Metanephros (tissue), 2 donors: ENCODE measurements around the gene GAGE12E. TPM values are rescaled to one million over a fixed set of nuclear protein-coding genes. Genes with fewer than 3 reads are reported as not detected.

ENCODE experiments used
- small RNA-seq: library from RNA; depleted of rRNA; stranded (forward); fragments of <200 nt; gene quantifications from one replicate; pipeline ENCODE3, GENCODE V24; 2014; ENCODE audit warnings: low replicate concordance
- total RNA-seq: library from RNA; depleted of rRNA; stranded (reverse); fragments of >200 nt; gene quantifications from one replicate; pipeline ENCODE4 v1.2.3, GENCODE V29; 2014

Gene GAGE12E, protein sequence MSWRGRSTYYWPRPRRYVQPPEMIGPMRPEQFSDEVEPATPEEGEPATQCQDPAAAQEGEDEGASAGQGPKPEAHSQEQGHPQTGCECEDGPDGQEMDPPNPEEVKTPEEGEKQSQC
- not detected for total RNA-seq

DNA sequence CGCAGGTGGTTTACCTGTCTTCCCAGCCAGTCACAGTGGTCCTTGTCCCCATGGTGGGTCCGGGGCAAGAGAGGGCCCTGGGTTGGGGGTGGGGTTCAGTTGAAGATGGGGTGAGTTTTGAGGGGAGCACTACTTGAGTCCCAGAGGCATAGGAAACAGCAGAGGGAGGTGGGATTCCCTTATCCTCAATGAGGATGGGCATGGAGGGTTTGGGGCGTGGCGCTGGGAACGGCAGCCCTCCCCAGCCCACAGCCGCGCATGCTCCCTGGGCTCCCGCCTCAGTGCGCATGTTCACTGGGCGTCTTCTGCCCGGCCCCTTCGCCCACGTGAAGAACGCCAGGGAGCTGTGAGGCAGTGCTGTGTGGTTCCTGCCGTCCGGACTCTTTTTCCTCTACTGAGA lies at the start of gene GAGE12E:
TSS of gene GAGE12E (plus strand) at position 301 of the 400 bp plus-strand sequence. CDS start 1,155 bp downstream, outside the sequence.

DNA sequence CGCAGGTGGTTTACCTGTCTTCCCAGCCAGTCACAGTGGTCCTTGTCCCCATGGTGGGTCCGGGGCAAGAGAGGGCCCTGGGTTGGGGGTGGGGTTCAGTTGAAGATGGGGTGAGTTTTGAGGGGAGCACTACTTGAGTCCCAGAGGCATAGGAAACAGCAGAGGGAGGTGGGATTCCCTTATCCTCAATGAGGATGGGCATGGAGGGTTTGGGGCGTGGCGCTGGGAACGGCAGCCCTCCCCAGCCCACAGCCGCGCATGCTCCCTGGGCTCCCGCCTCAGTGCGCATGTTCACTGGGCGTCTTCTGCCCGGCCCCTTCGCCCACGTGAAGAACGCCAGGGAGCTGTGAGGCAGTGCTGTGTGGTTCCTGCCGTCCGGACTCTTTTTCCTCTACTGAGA lies 19.2 kb upstream of the GAGE12E start, which contains the start of gene GAGE12C:
TSS of gene GAGE12C (plus strand) at position 301 of the 400 bp plus-strand sequence. CDS start 1,155 bp downstream, outside the sequence.

DNA sequence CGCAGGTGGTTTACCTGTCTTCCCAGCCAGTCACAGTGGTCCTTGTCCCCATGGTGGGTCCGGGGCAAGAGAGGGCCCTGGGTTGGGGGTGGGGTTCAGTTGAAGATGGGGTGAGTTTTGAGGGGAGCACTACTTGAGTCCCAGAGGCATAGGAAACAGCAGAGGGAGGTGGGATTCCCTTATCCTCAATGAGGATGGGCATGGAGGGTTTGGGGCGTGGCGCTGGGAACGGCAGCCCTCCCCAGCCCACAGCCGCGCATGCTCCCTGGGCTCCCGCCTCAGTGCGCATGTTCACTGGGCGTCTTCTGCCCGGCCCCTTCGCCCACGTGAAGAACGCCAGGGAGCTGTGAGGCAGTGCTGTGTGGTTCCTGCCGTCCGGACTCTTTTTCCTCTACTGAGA lies 9.7 kb upstream of the GAGE12E start, which contains the start of gene GAGE12D:
TSS of gene GAGE12D (plus strand) at position 301 of the 400 bp plus-strand sequence. CDS start 1,155 bp downstream, outside the sequence.

DNA sequence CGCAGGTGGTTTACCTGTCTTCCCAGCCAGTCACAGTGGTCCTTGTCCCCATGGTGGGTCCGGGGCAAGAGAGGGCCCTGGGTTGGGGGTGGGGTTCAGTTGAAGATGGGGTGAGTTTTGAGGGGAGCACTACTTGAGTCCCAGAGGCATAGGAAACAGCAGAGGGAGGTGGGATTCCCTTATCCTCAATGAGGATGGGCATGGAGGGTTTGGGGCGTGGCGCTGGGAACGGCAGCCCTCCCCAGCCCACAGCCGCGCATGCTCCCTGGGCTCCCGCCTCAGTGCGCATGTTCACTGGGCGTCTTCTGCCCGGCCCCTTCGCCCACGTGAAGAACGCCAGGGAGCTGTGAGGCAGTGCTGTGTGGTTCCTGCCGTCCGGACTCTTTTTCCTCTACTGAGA lies 9.5 kb downstream of the GAGE12E start, which contains the start of gene GAGE12F:
TSS of gene GAGE12F (plus strand) at position 301 of the 400 bp plus-strand sequence. CDS start 1,155 bp downstream, outside the sequence.

DNA sequence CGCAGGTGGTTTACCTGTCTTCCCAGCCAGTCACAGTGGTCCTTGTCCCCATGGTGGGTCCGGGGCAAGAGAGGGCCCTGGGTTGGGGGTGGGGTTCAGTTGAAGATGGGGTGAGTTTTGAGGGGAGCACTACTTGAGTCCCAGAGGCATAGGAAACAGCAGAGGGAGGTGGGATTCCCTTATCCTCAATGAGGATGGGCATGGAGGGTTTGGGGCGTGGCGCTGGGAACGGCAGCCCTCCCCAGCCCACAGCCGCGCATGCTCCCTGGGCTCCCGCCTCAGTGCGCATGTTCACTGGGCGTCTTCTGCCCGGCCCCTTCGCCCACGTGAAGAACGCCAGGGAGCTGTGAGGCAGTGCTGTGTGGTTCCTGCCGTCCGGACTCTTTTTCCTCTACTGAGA lies 19.0 kb downstream of the GAGE12E start, which contains the start of gene GAGE12G:
TSS of gene GAGE12G (plus strand) at position 301 of the 400 bp plus-strand sequence. CDS start 1,155 bp downstream, outside the sequence.

DNA sequence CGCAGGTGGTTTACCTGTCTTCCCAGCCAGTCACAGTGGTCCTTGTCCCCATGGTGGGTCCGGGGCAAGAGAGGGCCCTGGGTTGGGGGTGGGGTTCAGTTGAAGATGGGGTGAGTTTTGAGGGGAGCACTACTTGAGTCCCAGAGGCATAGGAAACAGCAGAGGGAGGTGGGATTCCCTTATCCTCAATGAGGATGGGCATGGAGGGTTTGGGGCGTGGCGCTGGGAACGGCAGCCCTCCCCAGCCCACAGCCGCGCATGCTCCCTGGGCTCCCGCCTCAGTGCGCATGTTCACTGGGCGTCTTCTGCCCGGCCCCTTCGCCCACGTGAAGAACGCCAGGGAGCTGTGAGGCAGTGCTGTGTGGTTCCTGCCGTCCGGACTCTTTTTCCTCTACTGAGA lies 28.6 kb downstream of the GAGE12E start, which contains the start of gene GAGE12H:
TSS of gene GAGE12H (plus strand) at position 301 of the 400 bp plus-strand sequence. CDS start 1,155 bp downstream, outside the sequence.

DNA sequence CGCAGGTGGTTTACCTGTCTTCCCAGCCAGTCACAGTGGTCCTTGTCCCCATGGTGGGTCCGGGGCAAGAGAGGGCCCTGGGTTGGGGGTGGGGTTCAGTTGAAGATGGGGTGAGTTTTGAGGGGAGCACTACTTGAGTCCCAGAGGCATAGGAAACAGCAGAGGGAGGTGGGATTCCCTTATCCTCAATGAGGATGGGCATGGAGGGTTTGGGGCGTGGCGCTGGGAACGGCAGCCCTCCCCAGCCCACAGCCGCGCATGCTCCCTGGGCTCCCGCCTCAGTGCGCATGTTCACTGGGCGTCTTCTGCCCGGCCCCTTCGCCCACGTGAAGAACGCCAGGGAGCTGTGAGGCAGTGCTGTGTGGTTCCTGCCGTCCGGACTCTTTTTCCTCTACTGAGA lies 38.1 kb downstream of the GAGE12E start, which contains the start of gene GAGE2A:
TSS of gene GAGE2A (plus strand) at position 301 of the 400 bp plus-strand sequence. CDS start 1,155 bp downstream, outside the sequence.

DNA sequence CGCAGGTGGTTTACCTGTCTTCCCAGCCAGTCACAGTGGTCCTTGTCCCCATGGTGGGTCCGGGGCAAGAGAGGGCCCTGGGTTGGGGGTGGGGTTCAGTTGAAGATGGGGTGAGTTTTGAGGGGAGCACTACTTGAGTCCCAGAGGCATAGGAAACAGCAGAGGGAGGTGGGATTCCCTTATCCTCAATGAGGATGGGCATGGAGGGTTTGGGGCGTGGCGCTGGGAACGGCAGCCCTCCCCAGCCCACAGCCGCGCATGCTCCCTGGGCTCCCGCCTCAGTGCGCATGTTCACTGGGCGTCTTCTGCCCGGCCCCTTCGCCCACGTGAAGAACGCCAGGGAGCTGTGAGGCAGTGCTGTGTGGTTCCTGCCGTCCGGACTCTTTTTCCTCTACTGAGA lies 47.6 kb downstream of the GAGE12E start, which contains the start of gene GAGE1:
TSS of gene GAGE1 (plus strand) at position 301 of the 400 bp plus-strand sequence. CDS start 1,155 bp downstream, outside the sequence.

Small RNA genes within 50 kb of the gene (small RNA-seq; reads per million reads assigned to genes)
- not detected for gene GAGE12B

Other genes starting within 250 kb of the GAGE12E start
- gene GAGE10, start 247.6 kb upstream of the GAGE12E start, total RNA-seq, result not detected
- gene GAGE12J, start 229.3 kb upstream of the GAGE12E start, total RNA-seq, result not detected
- not detected for gene GAGE13, start 219.7 kb upstream of the GAGE12E start, total RNA-seq
- not detected for gene GAGE12C, start 19.1 kb upstream of the GAGE12E start, total RNA-seq
- not detected for gene GAGE12D, start 9.6 kb upstream of the GAGE12E start, total RNA-seq
- gene GAGE12F, start 9.6 kb downstream of the GAGE12E start, total RNA-seq, result not detected
- not detected for gene GAGE12G, start 19.1 kb downstream of the GAGE12E start, total RNA-seq
- not detected for gene GAGE12H, start 28.7 kb downstream of the GAGE12E start, total RNA-seq
- gene GAGE2A, start 38.2 kb downstream of the GAGE12E start, total RNA-seq, result not detected
- gene GAGE1, start 47.7 kb downstream of the GAGE12E start, total RNA-seq, result not detected
- not detected for gene PAGE1, start 144.7 kb downstream of the GAGE12E start, total RNA-seq